DMS 273 (cell line): ENCODE measurements around the gene SRPK3.
"Not testable (repeated sequence)": the region's sequence is repeated elsewhere in the genome, so short reads cannot be mapped to it uniquely, and the experiment has no call there.

Experiments used
- DNase-seq: peaks from one replicate; lab custom pipeline; 2025; ENCODE audit not compliant: unreplicated experiment; lab: John Stamatoyannopoulos, UW

Gene SRPK3

GRCh38 chrX:153744210-153745066 lies 36.4 kb upstream of the SRPK3 start:
- no peak for DNase-seq

DNA sequence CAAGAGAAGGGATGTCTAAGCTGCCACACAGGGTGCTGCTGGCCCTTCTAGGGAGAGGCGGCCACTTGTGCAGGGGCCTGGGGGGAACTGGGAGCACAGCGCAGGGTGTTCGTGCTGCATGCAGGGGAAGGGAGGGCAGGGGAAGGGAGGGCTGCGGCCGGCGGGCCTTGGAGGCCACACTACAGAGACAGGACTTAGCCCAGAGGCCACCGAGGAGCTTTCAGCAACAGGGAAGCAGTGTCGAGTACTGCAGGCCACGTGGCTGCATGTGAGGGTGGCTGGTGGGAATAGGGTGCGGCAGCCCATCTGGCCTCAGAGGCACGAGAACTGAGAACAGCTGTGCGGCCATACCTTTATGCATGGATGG lies 35.8 kb upstream of the SRPK3 start:
- DNase-seq, result peak; percentile 62

- no peak for DNase-seq
These were observed 34.5 kb upstream of the SRPK3 start for GRCh38 chrX:153746359-153746758.

- not testable (repeated sequence) for DNase-seq
These were observed 33.9 kb upstream of the SRPK3 start for GRCh38 chrX:153746991-153747390.

DNA sequence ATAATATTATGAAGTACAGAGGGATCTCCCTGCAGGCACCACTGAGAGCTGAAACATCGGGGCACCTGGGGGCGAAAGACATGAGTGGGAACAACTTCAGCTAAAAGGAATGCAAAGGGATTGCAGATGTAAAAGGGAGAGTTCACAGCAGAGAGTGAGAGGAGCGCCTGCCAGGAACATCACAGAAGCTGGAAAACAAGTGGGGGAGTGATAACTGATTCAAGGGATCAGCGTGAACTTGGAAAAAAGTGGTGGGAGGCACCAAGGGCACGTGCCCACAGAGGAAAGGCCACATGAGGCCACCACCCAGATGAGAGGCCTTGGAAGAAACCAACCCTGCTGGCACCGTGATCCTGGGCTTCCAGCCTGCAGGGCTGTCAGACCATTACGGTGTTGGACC lies 31.8 kb upstream of the SRPK3 start:
- DNase-seq, result not testable (repeated sequence)

DNA sequence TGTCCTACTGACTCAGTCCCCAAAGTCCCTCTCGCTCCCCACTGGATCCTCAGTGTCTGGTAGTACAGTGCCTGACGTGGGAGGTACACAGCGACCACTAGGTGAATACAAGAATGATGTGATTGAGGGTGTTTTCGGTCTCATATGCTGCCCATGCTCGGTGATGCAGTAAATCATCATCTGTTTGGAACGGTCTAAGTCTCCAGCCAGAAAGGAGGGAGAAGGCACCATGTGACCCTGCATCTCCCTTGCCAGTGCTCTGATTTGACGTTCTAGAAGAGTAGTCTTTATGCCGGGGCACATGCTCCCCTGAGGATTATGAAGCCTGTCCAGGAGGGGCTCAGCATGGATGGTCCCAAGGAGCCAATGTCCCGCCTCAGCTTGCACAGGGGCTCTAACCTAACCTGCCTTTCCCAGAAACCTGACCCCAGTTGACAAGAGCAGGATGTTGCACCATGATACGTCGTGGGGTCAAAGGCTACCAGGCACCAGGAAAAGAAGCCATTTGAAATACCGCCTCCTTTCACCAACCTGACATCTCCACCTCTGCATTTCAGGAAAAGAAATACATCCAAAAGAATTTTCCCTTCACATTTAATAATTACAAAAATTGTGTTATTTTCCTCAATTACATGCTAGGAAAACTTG lies 30.6 kb upstream of the SRPK3 start:
- DNase-seq, result no peak

DNA sequence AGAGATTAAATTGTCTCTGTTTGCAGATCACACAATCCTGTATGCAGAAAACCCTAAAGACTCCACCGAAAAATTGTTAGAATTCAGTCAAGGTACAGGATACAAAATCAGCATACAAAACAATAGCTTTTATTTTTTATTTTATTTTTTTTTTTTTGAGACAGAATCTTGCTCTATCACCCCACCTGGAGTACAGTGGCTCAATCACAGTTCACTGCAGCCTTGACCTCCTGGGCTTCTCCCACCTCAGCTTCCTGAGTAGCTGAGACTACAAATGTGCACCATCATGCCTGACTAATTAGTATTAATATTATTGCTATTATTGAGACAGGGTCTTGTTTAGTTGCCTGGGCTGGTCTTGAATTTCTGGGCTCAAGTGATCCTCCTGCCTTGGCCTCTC lies 25.7 kb upstream of the SRPK3 start:
- no peak for DNase-seq

DNA sequence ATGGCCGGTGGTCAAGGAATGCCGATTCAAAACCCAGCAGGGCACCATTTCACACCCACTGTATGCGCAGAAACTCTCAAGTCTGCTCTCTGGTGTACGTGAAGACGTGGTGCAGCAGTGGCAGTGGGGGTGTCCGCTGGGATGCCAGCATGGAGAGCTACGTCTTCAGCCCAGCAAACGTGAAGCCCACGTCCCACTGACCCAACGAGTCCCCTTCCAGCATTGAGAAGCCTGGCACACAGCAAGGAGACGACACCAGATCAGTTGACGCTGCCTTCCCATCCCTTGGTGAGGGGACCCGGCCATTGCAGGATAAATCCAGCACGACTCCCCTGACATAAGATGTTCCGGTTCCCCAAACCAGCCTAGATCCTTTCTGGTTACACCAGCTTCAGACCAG lies 19.0 kb upstream of the SRPK3 start:
- no peak for DNase-seq

DNA sequence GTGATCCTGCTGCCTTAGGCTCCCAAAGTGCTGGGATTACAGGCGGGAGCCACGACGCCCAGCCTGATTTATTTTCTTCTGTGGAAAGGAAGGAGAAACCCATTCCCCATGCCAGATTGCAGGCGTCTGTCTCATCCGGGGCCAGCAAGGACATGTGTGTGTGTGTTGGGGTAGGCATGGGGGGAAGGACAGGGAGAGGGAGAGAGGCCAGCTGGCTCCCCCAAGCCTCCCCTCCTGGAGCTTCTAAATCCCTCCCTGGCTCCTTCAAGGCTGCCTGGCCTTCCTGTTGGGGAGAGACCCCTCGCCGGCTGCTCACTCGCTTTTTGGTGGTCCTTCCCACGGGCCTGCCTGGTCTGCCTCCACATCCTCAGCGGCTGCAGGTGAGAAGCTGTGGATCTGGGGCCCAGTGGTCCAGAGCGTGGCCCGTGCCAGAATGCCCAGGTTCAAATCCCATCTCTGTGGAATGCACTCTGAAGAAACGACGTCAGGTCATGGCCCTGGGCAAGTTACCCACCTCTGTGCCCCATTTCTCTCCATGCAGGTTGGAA lies 18.1 kb upstream of the SRPK3 start:
- DNase-seq, result no peak

GRCh38 chrX:153763298-153763932 lies 17.4 kb upstream of the SRPK3 start:
- no peak for DNase-seq

GRCh38 chrX:153763989-153764755 lies 16.7 kb upstream of the SRPK3 start, which contains the start of gene PLXNB3:
Gene PLXNB3, plus strand, starts transcription at chrX:153764249. Its CDS starts 1,287 bp downstream, at chrX:153765536.
- DNase-seq, result peak; percentile 95

- no peak for DNase-seq
These were observed 16.1 kb upstream of the SRPK3 start for GRCh38 chrX:153764786-153765137.

DNA sequence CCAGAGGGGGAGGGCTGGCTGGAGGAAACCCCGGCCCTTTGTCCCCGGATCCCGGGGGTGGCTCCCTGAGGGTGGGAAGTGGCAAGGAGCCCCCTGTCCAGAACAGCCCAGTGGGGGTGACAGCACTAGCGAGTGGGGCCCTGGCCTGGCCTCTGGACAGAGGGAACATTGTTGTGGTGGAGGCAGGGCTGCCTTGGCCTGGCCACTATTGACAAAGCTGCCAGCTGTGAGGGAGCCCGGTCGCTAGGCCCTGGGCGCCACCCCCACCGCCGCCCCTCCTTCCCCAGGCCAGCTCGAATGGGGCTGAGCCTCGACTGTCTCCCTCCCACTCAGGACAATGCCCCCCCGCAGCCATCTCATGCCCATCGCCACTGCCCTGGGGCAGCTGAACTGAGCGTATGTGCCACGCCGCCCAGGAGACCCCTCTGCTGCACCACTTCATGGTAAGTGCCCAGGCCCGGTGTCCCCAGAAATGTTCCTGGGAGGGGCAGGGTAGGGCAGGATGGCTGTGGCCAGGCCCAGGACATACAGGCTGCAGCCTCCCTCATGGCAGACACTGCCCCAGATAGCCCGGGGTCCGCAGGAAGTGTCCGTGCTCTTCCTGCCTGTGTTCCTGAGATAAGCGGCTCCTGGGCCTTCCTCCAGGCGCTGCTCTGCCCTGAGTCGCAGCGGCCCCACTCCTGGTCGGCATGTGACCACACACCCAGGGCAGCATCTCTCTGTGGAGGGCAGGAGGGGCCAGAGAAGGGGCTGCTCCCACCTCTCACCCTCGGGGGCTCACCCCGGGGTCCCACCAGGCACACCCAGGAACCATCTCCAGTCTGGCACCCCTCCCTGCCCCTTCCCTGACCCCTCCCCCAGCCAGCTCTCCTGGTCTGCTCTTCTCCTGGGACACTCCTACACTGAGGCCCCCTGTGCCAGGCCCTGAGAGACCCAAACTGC lies 15.4 kb upstream of the SRPK3 start:
- no peak for DNase-seq

GRCh38 chrX:153766098-153766817 lies 14.6 kb upstream of the SRPK3 start:
- DNase-seq, result peak; percentile 82

DNA sequence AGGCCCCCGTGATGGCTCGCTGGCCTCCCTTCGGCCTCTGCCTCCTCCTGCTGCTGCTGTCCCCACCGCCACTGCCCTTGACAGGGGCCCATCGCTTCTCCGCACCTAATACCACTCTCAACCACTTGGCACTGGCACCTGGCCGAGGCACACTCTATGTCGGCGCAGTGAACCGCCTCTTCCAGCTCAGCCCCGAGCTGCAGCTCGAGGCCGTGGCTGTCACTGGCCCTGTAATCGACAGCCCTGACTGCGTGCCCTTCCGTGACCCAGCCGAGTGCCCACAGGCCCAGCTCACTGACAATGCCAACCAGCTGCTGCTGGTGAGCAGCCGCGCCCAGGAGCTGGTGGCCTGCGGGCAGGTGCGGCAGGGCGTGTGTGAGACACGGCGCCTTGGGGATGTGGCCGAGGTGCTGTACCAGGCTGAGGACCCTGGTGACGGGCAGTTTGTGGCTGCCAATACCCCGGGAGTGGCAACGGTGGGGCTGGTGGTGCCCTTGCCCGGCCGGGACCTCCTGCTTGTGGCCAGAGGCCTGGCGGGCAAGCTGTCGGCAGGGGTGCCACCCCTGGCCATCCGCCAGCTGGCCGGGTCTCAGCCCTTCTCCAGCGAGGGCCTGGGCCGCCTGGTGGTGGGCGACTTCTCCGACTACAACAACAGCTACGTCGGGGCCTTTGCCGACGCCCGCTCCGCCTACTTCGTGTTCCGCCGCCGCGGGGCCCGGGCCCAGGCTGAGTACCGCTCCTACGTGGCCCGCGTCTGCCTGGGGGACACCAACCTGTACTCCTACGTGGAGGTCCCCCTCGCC lies 13.8 kb upstream of the SRPK3 start:
- DNase-seq, result no peak

DNA sequence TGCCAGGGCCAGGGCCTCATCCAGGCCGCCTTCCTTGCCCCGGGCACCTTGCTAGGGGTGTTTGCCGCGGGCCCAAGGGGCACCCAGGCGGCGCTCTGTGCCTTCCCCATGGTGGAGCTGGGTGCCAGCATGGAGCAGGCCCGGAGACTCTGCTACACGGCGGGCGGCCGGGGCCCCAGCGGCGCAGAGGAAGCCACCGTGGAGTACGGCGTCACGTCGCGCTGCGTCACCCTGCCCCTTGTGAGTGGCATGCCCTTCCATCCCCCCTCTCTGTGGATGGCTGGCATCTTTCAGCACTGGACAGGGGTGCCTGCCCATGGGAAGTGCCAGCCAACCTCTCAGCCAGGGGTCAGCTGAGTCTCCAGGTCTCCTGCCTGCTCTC lies 13.2 kb upstream of the SRPK3 start:
- DNase-seq, result no peak

DNA sequence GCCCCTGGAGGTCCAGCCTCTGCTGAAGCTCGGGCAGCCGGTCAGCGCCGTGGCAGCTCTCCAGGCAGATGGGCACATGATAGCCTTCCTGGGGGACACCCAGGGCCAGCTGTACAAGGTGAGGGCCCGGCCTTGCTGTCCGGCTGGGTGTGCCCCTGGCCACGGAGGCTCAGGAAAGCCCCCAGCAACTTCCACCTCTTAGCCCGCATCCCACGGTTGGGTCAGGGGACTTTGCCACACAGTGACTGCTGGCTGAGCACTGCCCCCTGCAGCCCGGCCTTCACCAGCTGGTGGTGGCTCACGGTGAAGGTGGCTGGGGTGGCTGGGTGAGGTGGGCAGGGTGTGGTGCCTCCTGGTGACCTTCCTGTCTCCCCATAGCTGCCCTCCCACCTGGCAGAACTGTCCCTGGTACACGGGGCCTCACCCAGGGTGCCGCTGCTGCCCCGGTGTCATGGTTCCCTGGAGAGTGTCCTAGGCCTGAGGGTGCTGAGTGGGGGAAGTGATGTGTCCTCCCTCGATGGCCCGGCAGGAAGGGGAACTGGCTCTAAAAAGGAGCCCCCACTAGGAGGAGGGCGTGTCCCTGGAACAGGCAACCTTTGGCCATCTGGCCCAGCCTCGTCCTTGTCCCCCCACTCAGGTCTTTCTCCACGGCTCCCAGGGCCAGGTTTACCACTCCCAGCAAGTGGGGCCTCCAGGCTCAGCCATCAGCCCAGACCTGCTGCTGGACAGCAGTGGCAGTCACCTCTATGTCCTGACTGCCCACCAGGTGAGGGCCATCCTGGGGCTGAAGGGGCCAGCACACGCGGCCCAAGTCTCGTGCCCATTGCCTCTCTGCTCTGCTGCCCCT lies 12.3 kb upstream of the SRPK3 start:
- no peak for DNase-seq
